DMS 273 (cell line): ENCODE data around the gene DAG1.
"Not testable (repeated sequence)": the region's sequence is repeated elsewhere in the genome, so short reads cannot be mapped to it uniquely, and the experiment has no call there.

Experiments used
- DNase-seq: peaks from one replicate; lab custom pipeline; 2025; ENCODE audit not compliant: unreplicated experiment; lab: John Stamatoyannopoulos, UW

DAG1 gene

GRCh38 chr3:49469037-49469935 is 781 bp upstream of the DAG1 start:
- DNase-seq = peak; percentile 65

GRCh38 chr3:49470714-49471420 is 800 bp downstream of the DAG1 start:
- DNase-seq = no peak

DNA sequence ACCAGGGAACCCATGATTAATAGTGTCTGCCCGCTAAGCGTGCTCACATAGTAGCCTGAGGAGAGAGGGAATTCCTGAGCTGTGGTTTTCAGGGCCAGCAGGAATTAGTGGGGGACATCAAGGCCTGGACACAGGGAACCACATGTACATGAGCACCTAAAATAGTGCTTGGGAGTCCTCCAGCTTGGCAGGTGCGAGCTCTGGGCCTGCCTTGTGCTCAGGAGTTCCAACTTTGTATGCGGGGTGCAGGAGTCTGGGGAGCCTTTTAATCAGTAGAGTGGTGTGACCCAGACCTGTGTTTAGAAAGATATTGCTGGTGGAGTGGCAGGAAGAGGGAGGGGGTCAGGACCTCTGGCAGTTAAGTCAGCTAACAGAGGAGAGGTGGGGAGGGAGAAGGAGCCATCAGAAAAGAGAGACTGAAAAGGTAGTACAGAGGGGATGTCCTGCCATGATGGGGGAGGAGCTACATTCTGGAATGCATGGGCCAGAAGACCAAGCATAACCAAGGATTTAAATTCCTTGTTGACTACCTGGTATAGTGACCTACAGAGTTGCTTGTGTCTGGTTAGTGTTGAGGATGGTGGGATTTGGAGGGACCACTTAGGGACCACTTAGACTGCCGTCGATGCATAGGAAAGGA is 1.9 kb downstream of the DAG1 start:
- no peak for DNase-seq

- DNase-seq = no peak
These were observed 6.5 kb downstream of the DAG1 start for GRCh38 chr3:49476563-49476962.

DNA sequence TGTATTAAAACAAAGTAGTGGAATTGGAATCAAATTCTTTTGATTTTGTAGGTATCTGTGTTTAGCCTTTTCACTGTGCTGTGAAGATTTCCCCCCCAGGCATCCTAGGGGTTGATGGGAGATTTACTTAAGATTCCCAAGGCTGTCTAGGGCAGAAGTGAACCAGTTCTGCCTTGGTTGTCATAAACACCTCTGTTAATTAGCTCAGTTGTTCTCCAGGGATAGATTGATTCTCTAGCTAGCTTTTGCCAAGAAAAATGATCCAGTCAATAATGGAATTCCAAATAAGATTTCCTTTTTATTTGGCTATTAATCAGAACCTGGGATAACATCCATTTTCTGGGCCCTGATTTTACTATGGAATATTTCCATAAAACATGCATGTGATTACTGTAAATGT is 12.7 kb downstream of the DAG1 start:
- DNase-seq = no peak

DNA sequence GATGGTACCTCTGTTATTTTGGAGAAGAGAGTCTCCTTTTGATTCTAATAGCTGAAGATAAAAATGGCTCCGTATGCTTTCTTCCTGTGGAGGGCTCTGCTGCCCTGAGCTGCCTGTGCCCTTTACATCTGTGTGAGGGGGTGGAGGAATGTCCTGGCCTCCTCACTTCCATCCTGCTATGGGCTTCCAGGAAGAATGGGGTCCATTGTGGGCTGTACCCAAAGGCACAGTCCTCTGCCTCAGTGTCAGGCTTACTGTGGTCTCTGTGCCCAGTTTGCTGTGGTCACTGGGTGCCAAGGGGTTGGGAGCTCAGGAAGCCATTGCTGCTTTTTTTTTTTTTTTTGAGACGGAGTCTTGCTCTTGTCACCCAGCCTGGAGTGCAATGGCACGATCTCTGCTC is 14.4 kb downstream of the DAG1 start:
- no peak for DNase-seq

DNA sequence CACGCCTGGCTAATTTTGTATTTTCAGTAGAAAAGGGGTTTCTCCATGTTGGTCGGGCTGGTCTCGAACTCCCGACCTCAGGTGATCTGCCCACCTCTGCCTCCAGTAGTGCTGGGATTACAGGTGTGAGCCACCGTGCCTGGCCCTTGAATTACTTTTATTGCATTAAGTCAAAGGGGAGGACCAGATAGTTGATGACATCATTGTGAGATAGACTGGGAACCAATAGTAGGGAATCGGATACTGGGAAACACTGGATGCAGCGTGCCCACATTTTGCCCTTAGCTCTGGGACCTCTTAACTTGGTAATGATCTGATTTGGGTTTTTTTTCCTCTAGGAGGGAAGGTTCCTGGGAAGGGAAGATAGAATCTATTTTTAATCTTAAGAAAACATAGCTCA is 19.2 kb downstream of the DAG1 start:
- DNase-seq = no peak

- no peak for DNase-seq
These were observed 22.9 kb downstream of the DAG1 start for GRCh38 chr3:49492969-49493368.

DNA sequence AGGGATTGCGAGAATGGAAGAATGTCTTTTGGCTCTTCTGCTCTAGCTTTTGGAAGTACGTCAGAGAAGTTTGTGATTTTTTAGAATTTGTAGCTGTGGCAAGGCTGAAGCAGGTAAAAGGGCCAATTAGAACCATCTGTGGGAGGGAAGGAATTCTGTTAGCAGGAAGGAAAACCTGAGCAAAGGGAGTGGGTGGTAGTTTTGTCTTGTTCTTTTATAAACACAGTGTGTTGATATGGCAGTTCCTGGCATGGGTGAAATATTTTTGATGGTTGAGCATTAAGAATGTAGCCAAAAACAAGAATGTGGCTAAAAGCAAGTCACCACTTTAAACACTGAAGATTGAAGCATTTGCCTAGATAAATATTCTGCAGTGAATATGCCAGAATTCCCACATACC is 23.8 kb downstream of the DAG1 start:
- DNase-seq = no peak

DNA sequence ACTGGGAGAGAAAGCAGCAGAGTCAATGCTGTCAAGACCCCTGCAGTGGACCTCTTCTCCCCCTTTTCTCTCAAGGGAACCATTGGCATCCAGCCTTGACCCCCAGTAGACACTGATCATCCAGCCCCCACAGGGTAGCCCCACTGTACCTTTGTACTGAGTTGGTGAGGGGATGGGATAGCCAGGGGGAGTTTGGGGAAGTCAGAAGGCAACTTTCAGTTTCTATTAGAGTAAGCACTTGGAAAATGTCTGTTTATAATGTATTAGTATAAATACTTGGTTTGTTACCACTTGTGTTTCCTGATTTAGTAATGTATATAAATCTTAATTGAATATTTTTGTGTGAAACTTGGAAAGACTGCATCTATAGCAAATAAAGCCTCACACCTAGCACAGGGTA is 25.0 kb downstream of the DAG1 start:
- no peak for DNase-seq

- DNase-seq = not testable (repeated sequence)
These were observed 26.8 kb downstream of the DAG1 start for GRCh38 chr3:49496845-49497244.

DNA sequence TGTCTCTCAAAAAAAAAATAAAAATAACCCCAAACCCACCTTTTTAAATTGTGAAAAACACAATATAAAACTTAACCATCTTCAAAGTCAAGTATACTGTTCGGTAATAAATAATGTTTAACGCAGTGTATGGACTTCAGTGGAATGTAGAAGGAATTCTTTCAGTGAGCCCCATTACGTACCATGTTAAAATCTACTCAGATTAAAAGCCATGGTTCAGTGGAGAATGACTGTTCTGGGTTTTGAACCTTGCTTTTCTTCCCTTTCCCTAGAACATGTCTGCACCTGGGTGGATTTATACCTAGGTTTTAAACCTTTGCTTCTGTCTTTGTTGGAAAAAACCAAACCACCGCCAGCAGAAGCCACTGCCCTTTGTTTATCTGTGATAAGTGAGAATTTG is 27.5 kb downstream of the DAG1 start:
- no peak for DNase-seq

GRCh38 chr3:49498239-49498638 is 28.2 kb downstream of the DAG1 start:
- no peak for DNase-seq

DNA sequence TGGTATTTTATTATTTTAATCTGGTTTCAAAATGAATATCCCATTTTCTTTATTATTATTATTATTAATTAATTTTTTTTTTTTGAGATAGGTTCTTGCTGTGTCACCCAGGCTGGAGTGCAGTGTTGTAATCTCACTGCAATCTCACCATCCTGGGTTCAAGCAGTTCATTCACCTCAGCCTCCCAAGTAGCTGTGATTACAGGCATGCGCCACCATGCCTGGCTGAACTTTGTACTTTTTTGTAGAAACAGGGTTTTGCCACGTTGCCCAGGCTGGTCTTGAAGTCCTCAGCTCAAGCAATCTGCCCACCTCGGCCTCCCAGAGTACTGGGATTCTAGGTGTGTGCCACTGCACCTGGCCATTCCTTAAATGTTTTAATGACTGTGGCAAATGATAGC is 28.6 kb downstream of the DAG1 start:
- DNase-seq = no peak

DNA sequence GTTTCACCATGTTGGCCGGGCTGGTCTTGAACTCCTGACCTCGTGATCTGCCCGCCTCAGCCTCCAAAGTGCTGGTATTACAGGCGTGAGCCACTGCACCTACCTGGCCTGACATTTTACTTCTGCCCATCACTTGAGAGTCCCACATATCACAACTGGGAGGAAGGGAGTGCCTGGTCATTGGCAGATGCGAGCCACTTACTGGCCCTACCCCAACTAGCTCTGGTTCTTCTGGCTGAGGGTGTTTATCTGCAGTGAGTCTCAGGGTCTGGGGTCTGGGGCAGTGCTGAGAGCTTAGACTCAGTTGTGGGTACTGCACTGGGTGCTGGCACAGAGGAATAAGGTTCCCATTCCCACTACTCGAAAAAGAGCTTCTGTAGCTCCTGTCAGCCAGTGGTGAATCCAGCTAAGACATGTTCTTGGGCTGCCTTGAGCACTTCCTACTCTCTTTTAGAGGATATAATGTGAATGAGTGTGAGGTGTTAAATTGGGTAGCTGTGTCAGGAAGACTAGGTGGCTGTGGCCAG is 30.2 kb downstream of the DAG1 start:
- no peak for DNase-seq

GRCh38 chr3:49500732-49501609 is 30.9 kb downstream of the DAG1 start:
- peak; percentile 24 for DNase-seq

DNA sequence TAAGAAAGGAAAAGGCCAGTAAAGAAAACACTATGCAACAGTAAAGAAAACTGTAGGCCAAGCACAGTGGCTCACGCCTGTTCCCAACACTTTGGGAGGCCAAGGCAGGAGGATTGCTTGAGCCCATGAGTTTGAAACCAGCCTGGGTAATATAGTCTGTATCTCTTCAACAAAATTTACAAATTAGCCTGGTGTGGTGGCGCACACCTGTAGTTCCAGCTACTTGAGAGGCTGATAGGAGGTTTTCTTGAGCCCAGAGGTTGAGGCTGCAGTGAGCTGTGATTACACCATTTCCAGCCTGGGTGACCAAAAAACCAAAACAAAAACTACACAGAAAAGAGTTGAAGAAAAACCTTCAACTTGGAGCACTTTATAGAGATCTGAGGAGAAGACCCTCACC is 31.8 kb downstream of the DAG1 start:
- no peak for DNase-seq

DNA sequence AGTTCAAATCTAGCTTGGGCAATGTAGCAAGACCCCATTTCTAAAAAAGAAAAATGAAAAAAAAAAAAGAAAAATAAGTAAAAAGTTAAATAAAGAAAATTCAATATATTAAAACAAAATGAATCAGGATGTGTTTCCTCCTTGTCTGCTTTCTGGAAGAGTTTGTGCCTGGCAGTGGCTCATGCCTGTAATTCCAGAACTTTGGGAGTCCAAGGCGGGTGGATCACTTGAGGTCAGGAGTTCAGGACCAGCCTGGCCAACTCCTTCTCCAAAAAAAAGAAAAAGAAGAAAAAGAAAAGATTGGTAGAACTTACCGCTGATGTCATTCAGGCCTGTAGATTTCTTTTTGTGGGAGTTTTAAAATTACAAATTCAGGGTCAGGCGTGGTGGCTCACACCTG is 36.8 kb downstream of the DAG1 start:
- DNase-seq = no peak

DNA sequence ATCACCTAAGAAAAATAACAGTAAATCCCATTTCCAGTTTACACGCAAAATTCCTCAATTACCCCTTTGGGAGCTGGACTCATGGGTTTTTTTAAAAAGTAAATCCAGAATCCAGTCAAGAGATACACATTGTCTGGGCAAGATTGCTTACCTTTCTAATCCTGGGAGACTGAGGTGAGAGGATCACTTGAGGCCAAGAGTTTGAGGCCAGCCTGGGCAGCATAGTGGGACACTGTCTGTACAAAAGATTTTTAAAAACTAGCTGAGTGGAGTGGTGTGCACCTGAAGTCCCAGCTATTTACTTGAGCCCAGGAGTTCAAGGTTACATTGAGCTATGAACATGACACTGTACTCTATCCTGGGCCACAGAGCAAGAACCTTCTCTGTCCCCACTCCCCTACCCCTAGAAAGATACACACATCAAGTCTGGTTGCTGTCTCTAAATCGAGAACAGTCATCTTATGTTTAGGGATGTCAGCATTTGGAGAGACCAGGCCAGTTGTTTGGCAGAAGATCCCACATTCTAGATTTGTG is 39.0 kb downstream of the DAG1 start:
- DNase-seq = no peak

DNA sequence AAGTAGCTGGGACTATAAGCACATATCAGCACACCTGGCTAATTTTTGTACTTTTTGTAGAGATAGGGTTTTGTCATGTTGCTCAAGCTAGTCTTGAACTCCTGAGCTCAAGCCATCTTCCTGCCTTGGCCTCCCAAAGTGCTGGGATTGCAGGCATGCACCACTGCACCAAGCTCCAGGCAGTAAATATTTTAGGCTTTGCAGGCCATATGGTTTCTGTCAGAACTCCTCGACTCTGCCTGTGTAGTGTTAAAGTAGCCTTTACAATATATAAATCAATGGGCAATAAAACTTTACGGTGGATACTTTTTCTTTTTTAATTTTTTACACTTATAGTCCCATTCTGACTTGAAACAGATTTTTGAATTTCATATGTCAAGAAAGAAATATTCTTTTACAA is 41.6 kb downstream of the DAG1 start:
- no peak for DNase-seq
